KG1 (cell line): ENCODE data around the gene TXNDC12.

ENCODE experiments used
- DNase-seq: peaks from one replicate; lab custom pipeline; 2025; lab: John Stamatoyannopoulos, UW

The TXNDC12 gene

DNA sequence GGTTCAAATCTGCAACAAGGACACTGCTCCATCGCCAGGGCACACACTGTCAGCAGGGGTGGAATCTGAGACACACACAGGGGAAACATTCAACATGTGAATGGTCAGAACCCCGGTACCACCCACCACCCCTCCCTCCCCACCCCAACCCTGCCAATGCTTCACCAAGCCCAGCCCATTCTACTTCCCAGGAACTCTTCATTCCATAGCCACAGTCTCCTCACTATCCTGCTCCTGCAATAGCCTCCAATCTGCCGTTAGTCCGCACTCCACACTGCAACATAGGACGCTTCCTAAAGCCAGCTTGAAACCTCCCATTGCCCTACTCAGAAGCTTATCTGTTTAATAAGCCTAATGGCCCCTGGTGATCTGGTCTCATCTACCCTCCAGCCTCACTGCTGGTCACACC, 57.0 kb downstream of the TXNDC12 start:
- no peak for DNase-seq

DNA sequence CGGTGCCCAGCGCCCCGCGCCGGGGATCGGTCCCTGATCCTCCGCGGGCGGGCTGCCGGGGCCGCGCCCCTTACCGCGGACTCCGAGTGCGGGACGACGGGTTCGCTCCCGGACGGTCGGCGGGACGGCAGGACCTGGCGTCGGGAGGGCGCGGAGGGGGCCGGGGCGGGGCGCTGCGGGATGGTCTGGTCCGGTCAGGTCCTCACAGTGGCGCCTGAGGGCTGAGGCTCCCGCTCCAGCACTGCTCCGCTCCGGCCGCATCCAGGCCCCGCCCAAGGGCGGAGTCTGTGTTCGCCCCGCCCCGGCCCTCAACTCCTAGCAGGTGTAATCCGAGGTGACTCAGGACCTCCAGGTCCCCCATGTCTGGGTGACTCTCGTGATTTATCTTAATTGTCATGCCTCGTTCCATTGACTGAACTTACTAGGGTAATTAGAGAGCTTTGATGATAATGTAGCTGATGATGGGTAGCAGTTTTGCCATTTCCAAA, 64.5 kb downstream of the TXNDC12 start, which contains the start of gene RAB3B:
TSS of gene RAB3B (minus strand) at position 223 of the 488 bp plus-strand sequence. CDS start 13,583 bp downstream, outside the sequence.
- no peak for DNase-seq

DNA sequence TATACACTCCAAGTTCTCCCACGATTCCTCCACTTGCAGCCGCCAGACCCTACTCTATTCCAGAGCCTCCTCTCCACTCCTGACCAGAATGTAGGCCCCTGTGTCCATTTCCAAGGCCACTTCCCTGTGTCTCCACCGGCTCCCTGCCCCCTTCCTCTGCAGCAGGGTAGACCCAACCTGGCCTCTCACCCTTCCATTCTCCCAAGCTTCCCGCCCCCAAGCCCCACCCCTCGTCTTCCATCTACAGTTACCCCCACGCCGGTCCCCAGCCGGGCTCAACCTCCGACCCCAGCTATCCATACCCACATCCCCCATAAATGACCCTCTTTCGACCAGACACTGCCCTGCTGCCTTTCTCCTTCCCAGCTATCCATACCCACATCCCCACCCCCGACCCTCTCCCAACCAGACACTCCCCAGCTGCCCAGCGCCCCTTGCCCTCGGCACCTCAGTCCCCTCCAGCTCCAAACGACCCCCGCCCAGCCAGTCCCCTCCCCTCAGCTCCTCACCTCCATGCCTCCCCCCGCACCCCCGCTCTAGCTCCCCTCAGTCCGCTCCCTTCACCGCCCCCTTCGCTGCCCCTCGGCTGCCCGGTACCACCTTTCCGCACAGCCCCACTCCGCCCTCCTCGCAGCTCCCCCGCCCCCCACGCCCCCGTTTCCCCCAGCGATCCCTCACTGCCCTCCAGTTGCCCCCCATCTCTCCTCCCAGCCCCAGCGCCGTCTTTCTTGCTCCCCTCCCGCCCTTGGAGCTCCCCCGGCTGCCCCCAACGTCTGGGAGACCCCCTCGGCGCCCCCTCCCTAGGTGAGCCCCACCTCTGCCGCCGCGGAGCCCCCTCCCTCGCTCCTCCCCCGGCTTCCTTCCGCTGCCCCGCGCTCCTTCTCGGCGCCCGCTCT, 65.2 kb downstream of the TXNDC12 start:
- DNase-seq, result no peak

DNA sequence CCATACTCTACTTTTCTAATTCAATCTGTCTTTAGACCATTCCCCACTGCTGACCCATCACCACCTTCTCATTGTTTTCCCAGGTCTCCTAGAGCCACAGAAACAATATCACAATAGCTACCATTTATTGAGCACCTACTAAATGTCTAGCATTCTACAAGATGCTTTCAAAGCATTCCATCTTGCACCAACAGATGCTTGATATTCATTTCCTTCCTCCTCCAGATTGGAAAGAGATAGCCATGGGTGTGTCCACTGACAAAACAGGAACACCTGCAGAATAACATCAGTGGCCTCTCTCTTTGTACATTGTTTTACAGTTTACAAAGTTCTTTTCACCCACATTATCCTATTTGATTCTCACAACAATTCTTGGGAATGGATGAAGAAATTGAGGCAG, 66.7 kb downstream of the TXNDC12 start:
- no peak for DNase-seq

DNA sequence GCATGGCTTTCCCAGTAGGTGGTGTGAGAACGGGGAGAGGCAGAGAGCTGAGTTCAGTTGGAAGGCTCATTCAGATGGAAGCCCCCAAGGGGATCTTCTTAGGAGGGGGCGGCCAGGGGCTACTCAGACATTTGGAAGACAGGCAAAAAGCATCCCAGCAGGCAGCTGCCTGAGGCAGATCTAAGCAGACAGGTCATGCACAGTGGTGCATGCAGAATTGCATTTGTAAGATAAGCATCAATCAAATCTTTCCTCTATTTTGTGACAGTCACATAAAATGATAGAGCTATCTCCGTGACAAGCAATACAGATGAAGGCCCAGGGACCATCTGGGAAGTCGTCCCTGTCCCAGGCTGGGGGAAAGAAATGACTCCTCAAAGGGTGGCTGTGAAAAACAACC, 68.3 kb downstream of the TXNDC12 start:
- no peak for DNase-seq

DNA sequence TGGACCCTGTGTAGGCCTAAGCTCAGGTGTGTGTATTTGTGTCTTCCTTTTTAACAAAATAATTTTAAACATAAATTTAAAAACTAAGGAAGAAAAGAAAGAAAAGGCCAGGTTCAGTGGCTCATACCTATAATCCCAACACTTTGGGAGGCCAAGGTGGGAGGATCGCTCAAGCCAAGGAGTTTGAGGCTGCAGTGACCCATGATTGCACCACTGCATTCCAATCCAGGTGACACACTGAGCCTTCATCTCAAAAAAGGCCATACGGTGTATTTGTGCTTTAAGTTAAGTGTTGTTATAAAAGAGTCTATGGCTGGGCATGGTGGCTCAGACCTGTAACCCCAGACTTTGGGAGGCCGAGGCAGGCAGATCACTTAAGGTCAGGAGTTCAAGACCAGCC, 72.8 kb downstream of the TXNDC12 start:
- DNase-seq, result no peak

DNA sequence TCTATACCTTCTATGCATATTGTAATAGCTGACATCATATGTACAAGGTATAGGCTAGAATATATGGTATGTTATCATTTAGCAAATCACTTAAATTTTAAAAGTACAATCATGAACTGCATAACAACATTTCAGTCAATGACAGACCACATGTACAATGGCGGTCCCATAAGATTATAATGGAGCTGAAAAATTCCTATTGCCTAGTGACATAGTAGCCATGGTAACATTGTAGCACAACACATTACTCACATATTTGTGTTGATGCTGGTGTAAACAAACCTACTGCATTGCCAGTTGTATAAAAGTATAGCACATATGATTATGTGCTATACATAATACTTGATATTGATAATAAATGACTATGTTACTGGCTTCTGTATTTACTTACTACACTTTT, 73.4 kb downstream of the TXNDC12 start:
- DNase-seq, result no peak

DNA sequence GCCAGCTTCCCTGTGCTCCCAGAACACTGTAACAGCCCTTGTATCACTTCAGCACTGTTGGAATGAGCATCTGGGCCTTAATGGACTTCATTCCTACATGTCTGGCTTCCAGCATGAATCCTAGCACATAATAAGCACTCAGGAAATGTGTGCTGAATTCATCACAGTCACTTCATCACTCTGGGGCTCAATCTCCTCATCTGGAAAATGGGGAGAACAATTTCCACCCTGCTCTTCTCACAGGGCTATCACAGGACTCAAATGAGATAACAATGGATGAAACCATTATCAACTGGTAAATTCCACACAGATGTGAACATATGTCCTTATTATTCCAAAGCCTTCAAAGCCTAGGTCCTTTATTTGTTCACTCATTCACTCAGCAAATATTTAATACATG, 76.9 kb downstream of the TXNDC12 start:
- no peak for DNase-seq

DNA sequence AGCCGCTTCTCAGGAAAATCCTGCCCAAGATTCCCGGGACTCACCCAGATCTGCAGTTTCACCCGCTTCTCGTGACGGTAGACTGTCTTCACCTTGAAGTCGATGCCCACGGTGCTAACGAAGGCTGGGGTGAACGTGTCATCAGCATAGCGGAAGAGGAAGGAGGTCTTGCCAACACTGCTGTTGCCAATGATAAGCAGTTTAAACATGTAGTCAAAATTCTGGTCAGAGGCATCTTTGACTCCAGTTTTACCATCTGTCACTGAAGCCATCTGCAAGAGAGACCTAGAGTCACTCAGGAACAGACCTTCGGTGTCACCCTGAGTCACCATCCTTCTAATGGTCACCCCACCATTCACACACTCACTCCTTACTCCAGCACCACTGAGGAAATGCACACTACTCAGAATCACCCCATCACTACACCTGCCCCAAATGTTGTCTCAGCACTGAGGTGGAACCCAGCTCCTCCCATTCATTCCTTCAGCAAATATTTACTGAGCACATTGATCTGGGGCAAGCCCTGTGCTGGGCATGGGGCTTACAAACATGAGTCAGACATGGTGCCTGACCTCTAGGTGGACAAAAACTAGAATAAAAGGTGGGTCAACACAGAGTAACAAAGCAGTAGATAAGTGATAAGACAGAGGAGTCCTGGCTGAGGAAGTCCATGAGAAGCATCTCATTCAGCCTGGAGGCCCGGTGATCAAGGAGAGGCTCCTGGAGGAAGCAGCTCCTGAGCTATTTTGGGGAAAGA, 78.0 kb downstream of the TXNDC12 start:
- no peak for DNase-seq

DNA sequence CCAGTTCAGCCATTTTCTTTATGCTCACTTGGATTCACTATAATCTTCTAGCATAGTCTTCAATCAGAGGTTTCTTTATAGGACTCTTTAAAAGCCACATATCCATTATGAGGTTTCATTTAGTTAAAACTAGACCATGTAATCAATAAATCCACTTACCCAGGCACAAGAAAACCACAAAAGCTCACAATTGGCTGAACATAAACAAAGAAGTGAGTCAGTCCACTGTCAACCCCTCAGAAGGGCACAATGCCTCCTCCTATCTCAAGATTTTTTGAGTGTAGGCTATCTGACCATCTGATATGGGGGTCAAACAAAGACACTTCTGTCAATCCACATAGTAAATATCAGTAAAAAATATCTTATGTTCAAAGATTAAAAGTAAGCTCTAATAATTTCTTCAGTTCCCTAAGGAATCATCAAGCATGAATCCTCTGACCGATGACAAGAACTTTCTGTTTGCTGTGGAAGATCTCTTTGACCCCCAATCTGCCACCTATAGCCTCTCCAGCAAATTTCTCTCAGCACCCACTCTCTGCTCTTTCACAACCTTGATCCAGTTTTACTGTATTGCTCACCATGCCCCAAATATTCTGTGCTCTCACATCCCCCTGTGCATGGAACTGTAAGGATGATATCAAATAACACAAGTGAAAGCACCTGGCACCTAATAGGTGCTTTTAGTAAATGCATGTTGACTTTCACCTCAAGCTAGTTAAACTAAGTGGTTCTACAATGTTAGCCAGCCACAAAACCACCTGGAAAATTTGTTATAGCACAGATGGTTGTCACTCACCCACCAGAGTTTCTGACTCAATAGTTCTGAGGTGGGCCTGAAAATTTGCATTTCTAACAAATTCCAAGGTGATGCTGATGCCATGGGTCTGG, 81.2 kb downstream of the TXNDC12 start:
- DNase-seq, result no peak
